GM23338 (cell line): ENCODE measurements around the gene ATXN7L1.

ENCODE experiments used
- CREB1 ChIP-seq: fragments of 250-450 bp; sonication (Bioruptor Pico); IDR thresholded peaks from 2 replicates; pipeline ENCODE4 v1.5.0; 2020; ENCODE audit warnings: low read depth, mild to moderate bottlenecking, moderate library complexity
- EZH2 ChIP-seq: fragments of 200-600 bp; sonication (generic); IDR thresholded peaks from one replicate; pipeline ENCODE4 v1.8.0; 2017; ENCODE audit warnings: antibody characterized with exemption, mild to moderate bottlenecking, low read depth; ENCODE audit not compliant: unreplicated experiment
- EZH2phosphoT487 ChIP-seq: fragments of 200-600 bp; sonication (generic); IDR thresholded peaks from one replicate; pipeline ENCODE4 v1.8.1; 2018; ENCODE audit warnings: antibody characterized with exemption; ENCODE audit not compliant: unreplicated experiment
- JUNB ChIP-seq: IDR thresholded peaks from one replicate; pipeline ENCODE4 v1.6.1; 2016; ENCODE audit warnings: antibody characterized with exemption; ENCODE audit not compliant: unreplicated experiment

DNA sequence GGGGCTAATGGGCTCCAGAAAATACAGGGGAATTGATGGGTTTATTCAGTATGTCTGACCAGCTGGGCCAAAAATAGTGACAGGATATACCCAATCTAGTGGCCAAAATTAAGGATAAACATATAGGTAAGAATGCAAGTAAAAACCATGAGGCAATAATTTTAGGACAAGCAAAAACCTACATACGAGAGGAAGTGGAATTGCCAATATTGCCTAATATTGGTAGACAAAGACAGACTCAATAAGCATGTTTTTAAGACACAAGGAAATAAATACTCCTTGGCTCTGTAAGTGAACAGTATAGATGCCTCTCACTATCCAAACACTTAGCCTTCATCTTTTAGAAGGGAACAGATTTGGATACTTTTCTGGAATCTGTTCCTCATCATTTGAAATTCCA is 51.0 kb downstream of the ATXN7L1 start:
- TF ChIP-seq EZH2phosphoT487 (no peak), CREB1 (CRISPR knock-in tag) (no peak), JUNB (no peak), EZH2 (no peak)
